Activated CD4-positive, alpha-beta T cell treated with anti-CD3 and anti-CD28 coated beads for 24 hours (primary cell): ENCODE data around the gene GPRC5C.
"Not testable (repeated sequence)": the region's sequence is repeated elsewhere in the genome, so short reads cannot be mapped to it uniquely, and the experiment has no call there.

Source experiments
- DNase-seq, 2 donors: peaks; one replicate each; pipeline ENCODE4 v3.0.0-alpha.2; 2020; ENCODE audit warnings: low read depth in 2 of 2

The GPRC5C gene

DNA sequence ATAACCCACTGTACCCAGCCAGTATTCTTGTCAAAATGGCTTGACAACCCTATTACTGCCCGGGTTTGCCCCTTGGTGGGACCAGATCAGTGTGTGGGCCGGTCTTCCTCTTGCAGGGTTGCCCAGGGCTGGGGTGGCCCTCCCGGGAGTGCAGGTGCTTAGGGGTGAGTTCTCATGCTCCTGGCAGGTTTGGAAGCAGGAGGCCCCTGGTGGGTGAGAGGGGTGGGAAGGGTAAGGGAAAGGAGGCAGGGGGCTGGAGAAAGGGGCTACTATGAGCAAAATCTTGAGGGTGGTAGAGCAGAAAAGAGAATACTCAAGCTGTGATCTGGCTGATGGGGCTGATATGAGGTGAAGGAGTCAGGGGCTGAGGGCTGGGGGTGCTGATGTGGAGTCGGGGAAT is 41.0 kb downstream of the GPRC5C start:
- no peak for DNase-seq

DNA sequence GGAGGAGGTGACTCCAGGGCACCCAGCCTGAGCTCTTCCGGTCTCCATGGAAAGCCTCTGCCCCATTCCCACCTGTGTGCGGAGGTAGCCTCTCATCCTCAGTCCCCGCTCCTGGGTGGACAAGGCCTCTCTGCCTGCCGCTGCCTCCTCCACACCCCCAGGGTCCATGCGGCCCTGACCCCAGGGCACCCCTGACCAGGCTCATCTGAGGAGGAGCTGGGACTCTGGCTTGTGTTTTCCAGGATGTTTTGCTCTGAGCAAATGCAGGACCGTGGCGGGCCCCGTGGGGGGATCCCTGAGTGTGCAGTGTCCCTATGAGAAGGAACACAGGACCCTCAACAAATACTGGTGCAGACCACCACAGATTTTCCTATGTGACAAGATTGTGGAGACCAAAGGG is 41.4 kb downstream of the GPRC5C start:
- no peak for DNase-seq

DNA sequence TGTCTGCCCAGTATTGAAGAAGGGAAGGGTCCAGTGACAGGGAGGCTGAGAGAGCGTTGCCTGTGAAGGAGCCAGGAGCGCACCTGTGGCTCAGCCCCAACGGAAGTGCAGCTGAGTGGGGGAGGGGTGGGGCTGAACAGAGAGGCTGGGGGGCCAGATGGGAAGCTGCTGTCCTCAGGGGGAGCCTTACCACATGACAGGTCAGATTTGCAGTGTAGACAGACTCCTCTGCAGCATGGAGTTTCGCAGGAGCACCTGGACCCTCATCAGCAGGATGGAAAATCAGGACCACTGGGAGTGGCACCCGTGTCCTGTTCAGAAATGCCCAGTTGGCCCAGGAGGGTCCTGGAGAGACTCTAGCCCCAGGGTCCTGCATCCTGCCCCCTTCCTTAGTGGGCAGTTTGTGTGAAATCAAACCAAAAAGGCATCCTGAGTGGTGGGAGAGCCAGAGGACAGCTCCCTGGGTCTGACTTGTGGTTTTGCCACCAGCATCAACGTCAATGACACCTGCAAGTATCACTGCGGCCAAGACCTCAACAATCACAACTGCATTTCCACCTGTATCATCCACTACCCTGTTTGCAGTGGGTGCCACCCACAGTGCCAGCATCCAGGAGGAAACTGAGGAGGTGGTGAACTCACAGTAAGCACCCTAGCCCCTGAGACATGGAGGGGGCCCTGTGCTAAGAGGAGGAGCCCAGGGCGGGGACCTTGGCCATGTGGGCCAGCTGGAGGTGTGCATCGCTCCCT is 42.3 kb downstream of the GPRC5C start:
- no peak for DNase-seq

DNA sequence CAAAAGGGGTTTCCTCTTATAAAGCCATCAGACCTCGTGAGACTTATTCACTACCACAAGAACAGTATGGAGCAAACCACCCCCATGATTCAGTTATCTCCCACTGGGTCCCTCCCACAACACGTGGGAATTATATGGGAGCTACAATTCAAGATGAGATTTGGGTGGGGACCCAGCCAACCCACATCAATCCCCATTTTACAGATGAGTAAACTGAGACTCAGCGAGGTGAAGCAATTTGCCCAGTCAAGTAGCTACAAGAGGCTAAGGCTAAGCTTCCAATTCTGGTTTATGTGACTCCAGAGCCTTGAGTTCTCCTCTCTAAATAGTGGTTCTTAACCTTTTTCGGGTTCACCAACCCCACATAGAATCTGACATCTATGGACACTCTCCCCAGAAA is 43.3 kb downstream of the GPRC5C start:
- DNase-seq: no peak

DNA sequence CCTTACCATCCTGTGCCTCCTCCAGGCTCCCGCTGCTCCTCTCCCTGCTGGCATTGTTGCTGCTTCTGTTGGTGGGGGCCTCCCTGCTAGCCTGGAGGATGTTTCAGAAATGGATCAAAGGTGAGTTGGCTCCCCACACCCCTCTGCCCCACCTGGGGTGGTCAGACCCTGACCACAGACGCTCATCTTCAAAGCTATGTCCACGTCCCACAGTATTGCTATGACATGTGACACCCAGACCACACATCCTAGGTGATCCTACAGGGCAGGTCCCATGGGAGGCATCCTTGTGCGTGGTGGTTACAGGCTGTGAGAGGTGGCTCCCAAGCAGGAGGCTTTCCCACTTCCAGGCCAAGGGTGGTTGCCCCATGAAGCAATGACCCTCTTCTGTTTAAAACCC is 45.5 kb downstream of the GPRC5C start:
- no peak for DNase-seq

DNA sequence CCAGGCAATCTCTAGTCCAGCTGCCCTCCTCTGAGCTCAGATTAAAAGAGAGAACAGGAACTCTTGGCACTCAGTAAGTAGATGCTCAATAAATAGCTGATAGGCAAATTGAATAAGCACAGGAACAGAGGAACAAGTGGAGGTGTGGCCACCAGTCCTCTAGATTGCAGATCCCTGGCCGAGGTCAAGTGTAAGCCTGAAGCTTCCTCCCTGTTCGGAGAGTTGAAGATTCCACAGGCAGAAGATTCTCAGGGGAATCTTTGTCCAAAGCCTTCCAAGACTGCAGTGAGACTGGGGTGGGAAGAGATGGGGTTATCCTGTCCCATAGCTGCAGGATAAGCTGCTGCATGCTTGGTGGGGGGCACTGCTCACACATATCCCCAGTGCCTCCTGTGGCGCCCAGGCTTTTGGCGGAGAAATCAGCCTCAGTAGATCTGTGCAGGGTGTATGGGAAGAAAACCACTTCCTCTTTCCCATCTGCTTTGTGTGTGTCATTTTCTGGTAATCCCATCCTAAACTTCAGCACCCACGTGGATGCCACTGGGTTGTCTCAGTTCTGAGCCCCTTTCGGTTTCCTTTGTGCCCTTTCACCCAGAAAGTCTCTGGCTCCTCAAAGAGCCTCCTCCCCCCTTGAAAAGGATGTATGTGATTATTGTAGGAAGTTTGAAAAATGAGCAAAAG is 46.7 kb downstream of the GPRC5C start:
- DNase-seq: peak in 1 of 2 donors; percentile 33

DNA sequence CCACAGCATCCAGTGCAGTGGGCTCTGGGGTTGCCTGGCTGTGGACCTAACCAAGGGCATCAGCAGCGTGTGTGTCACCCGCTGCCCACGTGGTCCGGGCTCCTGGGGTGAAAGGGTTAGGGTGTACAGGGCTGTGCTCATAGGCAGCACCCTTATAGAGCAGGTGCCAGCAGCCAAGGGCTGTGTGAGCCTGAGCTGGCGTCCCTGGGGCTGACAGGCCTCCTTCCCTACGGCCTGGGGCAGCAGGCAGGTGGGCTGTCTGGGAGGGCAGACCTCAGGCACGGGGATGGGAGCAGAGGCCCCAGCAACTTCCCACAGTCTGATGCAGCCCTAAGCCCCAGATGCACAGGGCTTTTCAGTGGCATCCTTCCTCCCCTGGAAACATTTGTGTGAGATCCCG is 48.4 kb downstream of the GPRC5C start:
- no peak for DNase-seq

DNA sequence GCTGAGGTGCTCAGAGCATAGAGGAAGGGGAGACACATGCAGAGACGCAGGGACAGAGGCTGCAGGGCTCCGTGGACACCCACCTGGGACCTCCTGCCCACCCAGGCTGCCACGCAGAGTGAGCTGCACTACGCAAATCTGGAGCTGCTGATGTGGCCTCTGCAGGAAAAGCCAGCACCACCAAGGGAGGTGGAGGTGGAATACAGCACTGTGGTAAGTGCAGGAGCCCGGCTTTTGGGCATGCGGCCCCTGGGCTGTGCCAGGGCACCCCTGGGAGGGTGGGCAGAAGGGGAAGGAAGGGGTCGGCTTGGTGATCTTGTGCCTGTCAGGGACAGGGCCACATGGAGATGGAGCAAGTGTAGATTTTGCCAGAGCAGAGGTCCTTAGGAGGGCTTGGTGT is 49.7 kb downstream of the GPRC5C start:
- DNase-seq: no peak

DNA sequence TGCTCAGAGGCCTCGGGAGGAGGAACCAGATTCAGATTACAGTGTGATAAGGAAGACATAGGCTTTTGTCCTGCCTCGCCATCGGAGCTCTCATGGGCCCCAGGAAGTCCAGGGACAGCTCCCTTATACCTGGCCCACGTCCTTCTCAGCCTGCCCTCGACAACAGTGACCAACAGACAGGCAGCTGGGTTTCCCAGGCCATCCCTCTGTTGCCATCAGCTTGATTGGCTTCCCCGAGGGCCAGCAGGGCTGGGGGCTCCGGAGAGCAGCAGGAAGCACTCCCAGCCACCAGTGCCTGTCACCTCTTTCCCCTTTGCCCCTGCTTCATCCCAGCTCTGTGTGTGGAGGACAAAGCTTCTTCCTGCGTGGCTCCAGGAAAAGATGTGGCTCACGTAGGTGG is 52.2 kb downstream of the GPRC5C start:
- no peak for DNase-seq

DNA sequence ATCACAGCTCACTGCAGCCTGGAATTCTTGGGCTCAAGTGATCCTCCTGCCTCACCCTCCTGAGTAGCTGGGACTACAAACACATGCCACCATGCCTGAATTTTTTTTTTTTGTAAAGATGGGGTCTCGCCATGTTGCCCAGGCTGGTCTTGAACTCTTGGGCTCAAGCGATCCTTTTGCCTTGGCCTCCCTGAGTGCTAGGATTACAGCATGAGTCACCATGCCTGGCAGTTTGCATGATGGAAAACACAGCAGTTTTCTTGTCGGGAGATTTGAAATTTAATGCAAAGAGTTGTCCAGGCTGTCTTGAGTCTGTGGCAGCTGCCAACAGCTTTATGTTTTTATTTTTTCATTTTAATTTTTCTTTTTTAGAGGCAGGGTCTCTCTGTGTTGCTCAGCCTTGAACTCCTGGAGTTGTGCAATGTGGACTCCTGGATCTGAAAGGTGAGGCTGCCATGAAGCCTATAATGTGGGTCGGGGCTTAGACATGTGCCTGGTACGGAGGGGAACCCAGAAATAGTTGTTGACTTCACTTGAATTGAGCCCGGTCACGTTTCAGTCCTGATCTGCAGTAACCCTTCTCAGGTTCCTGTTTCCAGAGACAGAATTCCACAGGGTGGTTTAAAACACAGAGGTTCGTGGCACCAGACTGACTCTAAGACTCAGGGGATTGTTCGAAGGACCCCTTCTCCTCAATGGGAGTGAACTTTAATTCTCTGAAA is 53.3 kb downstream of the GPRC5C start:
- DNase-seq: no peak

DNA sequence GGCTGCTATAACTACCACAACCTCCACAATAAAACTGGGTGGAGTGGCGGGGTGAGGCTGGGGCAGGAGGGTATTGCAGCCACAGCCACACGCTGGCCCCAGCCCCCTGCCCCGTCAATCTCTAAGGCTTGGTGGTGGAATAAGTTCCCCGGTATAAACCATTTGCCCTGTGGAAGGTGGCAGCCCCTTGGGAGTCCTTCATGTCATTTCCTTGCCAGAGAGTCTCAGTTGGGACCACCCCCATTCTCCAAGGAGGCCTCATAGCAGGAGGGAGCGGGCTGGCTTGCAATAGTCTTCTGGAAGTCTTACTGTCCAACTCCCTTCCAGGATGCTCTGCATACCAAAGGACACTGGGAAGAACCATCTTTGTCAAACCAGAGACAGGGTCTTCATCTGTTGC is 54.0 kb downstream of the GPRC5C start:
- no peak for DNase-seq

DNA sequence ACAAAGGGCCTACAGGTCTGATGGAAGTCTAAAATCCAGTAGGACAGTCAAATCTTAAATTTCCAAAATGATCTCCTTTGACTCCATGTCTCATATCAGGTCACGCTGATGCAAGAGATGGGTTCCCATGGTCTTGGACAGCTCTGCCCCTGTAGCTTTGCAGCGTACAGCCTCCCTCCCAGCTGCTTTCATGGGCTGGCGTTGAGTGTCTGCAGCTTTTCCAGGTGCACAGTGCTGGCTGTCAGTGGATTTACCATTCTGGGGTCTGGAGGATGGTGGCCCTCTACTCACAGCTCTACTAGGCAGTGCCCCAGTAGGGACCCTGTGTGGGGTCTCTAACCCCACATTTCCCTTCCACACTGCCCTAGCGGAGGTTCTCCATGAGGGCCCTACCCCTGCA is 56.4 kb downstream of the GPRC5C start:
- not testable (repeated sequence) for DNase-seq

DNA sequence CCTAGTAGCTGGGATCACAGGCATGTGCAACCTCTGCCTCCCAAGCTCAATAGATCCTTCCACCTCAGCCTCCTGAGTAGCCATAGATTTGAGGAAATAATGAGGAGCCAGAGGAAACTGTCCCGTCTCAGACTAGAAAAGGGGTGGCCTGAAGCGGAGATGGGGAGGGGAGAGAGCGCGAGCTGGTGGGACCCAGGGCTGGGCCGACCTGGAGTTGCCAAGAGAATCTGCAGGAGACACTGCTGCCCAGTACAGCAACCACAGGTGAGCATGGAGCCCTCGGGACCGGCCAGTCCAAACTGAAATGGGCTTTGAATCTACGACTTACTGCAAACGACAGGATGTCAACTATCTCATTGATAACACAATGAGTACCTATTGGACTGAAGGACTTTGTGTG is 58.8 kb downstream of the GPRC5C start:
- DNase-seq: no peak

DNA sequence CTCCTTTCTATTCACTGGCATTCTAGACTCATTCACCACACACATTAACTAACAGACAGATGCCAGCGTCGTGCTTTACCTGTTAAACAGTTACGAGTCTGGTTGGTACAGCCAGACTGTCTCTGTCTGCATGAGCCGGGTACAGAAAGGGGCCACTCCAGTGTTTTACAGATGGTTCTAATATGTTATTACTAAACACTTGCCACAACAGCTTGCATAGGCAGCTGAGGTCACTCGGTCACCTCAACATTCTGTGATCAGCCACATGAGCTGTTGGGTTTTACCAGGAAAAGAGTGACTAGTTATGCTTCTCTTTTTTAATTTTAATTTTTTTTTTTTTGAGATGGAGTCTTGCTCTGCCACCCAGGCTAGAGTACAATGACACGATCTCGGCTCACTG is 59.7 kb downstream of the GPRC5C start:
- no peak for DNase-seq

DNA sequence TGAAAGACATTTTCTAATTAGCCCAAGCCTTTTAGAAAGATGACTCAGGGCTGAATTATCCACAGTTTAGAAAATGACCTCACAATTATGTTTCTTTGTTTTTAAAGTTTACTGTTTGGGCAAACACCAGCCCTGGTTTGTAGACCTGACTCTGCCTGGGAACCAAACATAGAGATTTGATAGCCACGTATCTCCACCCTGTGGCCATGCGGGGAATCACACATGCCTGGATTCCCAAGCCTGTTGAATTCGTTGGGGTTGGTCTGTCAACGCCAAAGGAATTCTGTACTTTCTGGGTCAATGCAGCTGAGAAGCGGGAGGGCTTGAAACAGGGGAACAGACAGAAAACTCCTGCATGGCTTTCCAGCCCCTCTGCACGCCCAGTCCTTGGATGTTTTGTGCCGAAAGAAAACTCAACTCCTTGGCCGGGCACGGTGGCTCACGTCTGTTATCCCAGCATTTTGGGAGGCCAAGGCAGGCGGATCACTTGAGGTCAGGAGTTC is 61.5 kb downstream of the GPRC5C start:
- peak; percentile 49 to 57 for DNase-seq
